Chondrocyte (in vitro differentiated cells): ENCODE measurements around the gene BIN1. TPM values are rescaled to one million over a fixed set of nuclear protein-coding genes. Genes with fewer than 3 reads are reported as not detected.
"Not testable (repeated sequence)": the region's sequence is repeated elsewhere in the genome, so short reads cannot be mapped to it uniquely, and the experiment has no call there.

Source experiments
- DNase-seq: peaks from one replicate; pipeline ENCODE4 v3.0.0; 2021; ENCODE audit warnings: mixed read lengths, low spot score
- H3K27ac Mint-ChIP-seq: one replicate; pipeline ENCODE4 v1.8.0; 2021; ENCODE audit warnings: mild to moderate bottlenecking, moderate library complexity, mixed read lengths; ENCODE audit not compliant: unreplicated experiment
- H3K27me3 Mint-ChIP-seq: 2 replicates; pipeline ENCODE4 v1.8.0; 2021; ENCODE audit warnings: low read depth, mixed read lengths
- H3K36me3 Mint-ChIP-seq: 2 replicates; pipeline ENCODE4 v1.8.0; 2021; ENCODE audit warnings: low read depth, mixed read lengths
- H3K4me1 Mint-ChIP-seq: 2 replicates; pipeline ENCODE4 v1.8.0; 2021; ENCODE audit warnings: low read depth, mild to moderate bottlenecking, mixed read lengths
- H3K4me3 Mint-ChIP-seq: one replicate; pipeline ENCODE4 v1.8.0; 2021; ENCODE audit warnings: mild to moderate bottlenecking, moderate library complexity, mixed read lengths; ENCODE audit not compliant: unreplicated experiment
- H3K9me3 Mint-ChIP-seq: 2 replicates; pipeline ENCODE4 v1.8.0; 2021; ENCODE audit warnings: low read depth, mixed read lengths
- CTCF ChIP-seq: fragments of 200-600 bp; sonication (generic); IDR thresholded peaks from 2 replicates; pipeline ENCODE4 v1.5.0; 2021; ENCODE audit warnings: antibody characterized with exemption, mild to moderate bottlenecking, moderate library complexity
- total RNA-seq: library from RNA; stranded (reverse); gene quantifications from 3 replicates; pipeline ENCODE4 v1.2.1, GENCODE V29; 2021

BIN1 gene
- total RNA-seq, 1 donor from 2014 or later = 64.0 TPM

- peaks cover 9% of the 10 kb centered on the region for H3K4me1 Mint-ChIP-seq
- no peak overlapping the region for H3K4me3 Mint-ChIP-seq
- DNase-seq = no peak
- no peaks in the 10 kb centered on the region for H3K36me3 Mint-ChIP-seq
- no peaks in the 10 kb centered on the region for H3K9me3 Mint-ChIP-seq
- TF ChIP-seq CTCF = no peak
- H3K27ac Mint-ChIP-seq = no peak overlapping the region
- H3K27me3 Mint-ChIP-seq = no peaks in the 10 kb centered on the region
Observed at GRCh38 chr2:127037476-127037875, 69.5 kb downstream of the BIN1 start.

- no peaks in the 10 kb centered on the region for H3K9me3 Mint-ChIP-seq
- no peak overlapping the region for H3K4me3 Mint-ChIP-seq
- TF ChIP-seq CTCF = no peak
- H3K27ac Mint-ChIP-seq = no peak overlapping the region
- DNase-seq = no peak
- peaks cover 9% of the 10 kb centered on the region for H3K4me1 Mint-ChIP-seq
- H3K27me3 Mint-ChIP-seq = no peaks in the 10 kb centered on the region
- no peaks in the 10 kb centered on the region for H3K36me3 Mint-ChIP-seq
Observed at GRCh38 chr2:127034883-127035611, 71.9 kb downstream of the BIN1 start.

DNA sequence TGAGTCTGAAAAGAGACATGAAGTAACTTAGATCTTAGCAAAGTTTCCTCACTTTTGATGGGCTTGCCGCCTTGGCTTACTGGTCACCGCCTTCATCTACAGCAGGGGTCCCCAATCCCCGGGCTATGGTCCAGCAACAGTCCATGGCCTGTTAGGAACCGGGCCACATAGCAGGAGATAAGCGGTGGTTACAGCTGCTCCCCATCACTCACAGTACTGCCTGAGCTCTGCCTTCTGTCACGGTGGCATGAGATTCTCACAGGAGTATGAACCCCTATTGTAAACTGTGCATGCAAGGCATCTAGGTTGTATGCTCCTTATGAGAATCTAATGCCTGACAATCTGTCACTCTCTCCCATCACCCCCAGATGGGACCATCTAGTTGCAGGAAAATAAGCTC is 72.9 kb downstream of the BIN1 start:
- H3K4me3 Mint-ChIP-seq = no peak overlapping the region
- TF ChIP-seq CTCF = no peak
- DNase-seq = no peak
- no peak overlapping the region for H3K27ac Mint-ChIP-seq
- peaks cover 9% of the 10 kb centered on the region for H3K4me1 Mint-ChIP-seq
- no peaks in the 10 kb centered on the region for H3K27me3 Mint-ChIP-seq
- H3K36me3 Mint-ChIP-seq = no peaks in the 10 kb centered on the region
- H3K9me3 Mint-ChIP-seq = no peaks in the 10 kb centered on the region

GRCh38 chr2:127032621-127033020 is 74.3 kb downstream of the BIN1 start:
- Mint-ChIP-seq H3K36me3 (no peaks in the 10 kb centered on the region), H3K27ac (no peak overlapping the region), H3K4me1 (peaks cover 5% of the 10 kb centered on the region), H3K4me3 (no peak overlapping the region), H3K27me3 (no peaks in the 10 kb centered on the region), H3K9me3 (no peaks in the 10 kb centered on the region)
- DNase-seq = no peak
- TF ChIP-seq CTCF = no peak

GRCh38 chr2:127029350-127030051 is 77.5 kb downstream of the BIN1 start:
- TF ChIP-seq CTCF = no peak
- Mint-ChIP-seq H3K9me3 (no peaks in the 10 kb centered on the region), H3K36me3 (no peaks in the 10 kb centered on the region), H3K4me1 (peaks cover 10% of the 10 kb centered on the region), H3K4me3 (no peak overlapping the region), H3K27ac (no peak overlapping the region), H3K27me3 (no peaks in the 10 kb centered on the region)
- no peak for DNase-seq

DNA sequence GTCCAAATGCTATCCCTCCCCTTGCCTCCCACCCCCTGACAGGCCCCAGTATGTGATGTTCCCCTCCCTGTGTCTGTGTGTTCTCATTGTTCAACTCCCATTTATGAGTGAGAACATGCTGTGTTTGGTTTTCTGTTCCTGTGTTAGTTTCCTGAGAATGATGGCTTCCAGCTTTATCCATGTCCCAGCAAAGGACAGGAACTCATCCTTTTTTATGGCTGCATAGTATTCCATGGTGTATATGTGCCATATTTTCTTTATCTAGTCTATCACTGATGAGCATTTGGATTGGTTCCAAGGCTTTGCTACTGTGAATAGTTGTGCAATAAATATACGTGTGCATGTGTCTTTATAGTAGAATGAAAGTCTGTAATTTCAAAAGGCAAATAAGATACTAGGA is 78.2 kb downstream of the BIN1 start:
- not testable (repeated sequence) for H3K4me3 Mint-ChIP-seq, H3K27me3 Mint-ChIP-seq, H3K9me3 Mint-ChIP-seq, H3K27ac Mint-ChIP-seq, H3K36me3 Mint-ChIP-seq, DNase-seq
- H3K4me1 Mint-ChIP-seq = peaks cover 12% of the 10 kb centered on the region
